Tibial nerve (tissue), 4 donors: ENCODE results near the gene AFAP1. TPM values are rescaled to one million over a fixed set of nuclear protein-coding genes. Genes with fewer than 3 reads are reported as not detected.
A peak's percentile ranks its signal among the peaks of the same experiment; 100 is the strongest.

Experiments used
- DNase-seq, 2 donors: peaks; one replicate each; pipeline ENCODE4 v3.0.0-alpha.2; 2019; ENCODE audit warnings: low spot score in 2 of 2
- H3K27ac ChIP-seq, 4 donors: fragments of 200-600 bp; sonication (generic) in 3 of 4; one replicate each; pipeline ENCODE4 v1.5.1; 2017 to 2019; ENCODE audit warnings: mild to moderate bottlenecking in 1 of 4
- H3K27me3 ChIP-seq, 2 donors: fragments of 200-600 bp; sonication (generic) in 1 of 2; one replicate each; pipeline versions ENCODE4 v1.5.1 to v1.6.0; 2017 to 2019
- H3K36me3 ChIP-seq, 3 donors: fragments of 200-600 bp; sonication (generic); one replicate each; pipeline ENCODE4 v1.5.1; 2018 to 2019
- H3K4me1 ChIP-seq, 4 donors: fragments of 200-600 bp; sonication (generic) in 3 of 4; one replicate each; pipeline ENCODE4 v1.5.1; 2017 to 2019
- H3K4me3 ChIP-seq, 4 donors: fragments of 200-600 bp; sonication (generic) in 3 of 4; one replicate each; pipeline ENCODE4 v1.5.1; 2017 to 2019; ENCODE audit warnings: mild to moderate bottlenecking in 1 of 4, moderate library complexity in 1 of 4
- H3K9me3 ChIP-seq, 4 donors: fragments of 200-600 bp; sonication (generic) in 3 of 4; one replicate each; pipeline ENCODE4 v1.5.1; 2017 to 2019
- EP300 ChIP-seq, 2 donors: sonication (generic); formaldehyde crosslinking; IDR thresholded peaks; one replicate each; pipeline ENCODE4 v1.6.1; 2017; ENCODE audit warnings: antibody characterized with exemption in 2 of 2, mild to moderate bottlenecking in 1 of 2
- POLR2A ChIP-seq, 2 donors: fragments of 450-650 bp; IDR thresholded peaks; one replicate each; pipeline ENCODE4 v1.6.1; 2017; ENCODE audit warnings: antibody characterized with exemption in 2 of 2, mild to moderate bottlenecking in 2 of 2, moderate library complexity in 2 of 2
- WGBS, 2 donors: methylation state at CpG; one replicate each; pipeline ENCODE4 v1.1.5; 2018; 5-methylcytosine and 5-hydroxymethylcytosine counted together
- total RNA-seq, 4 donors: library from RNA; depleted of rRNA; stranded (reverse); fragments of >200 nt; gene quantifications; one replicate each; pipeline ENCODE4 v1.1.0, GENCODE V29; 2016
- TF ChIP-seq, protein P1 (sequence below), 5 experiments: fragments of 200-600 bp in 3 of 5; fragments of 450-650 bp in 2 of 5; sonication (generic) in 3 of 5; IDR thresholded peaks; one replicate each; pipeline ENCODE4 v1.5.1; 2016 to 2019; ENCODE audit warnings: antibody characterized with exemption in 5 of 5, mild to moderate bottlenecking in 3 of 5, moderate library complexity in 2 of 5

The AFAP1 gene
- total RNA-seq, 4 donors from 2014 or later: 23.2 to 34.9 (median 32.1) TPM

GRCh38 chr4:7968262-7968896 is 28.7 kb upstream of the AFAP1 start:
- H3K4me3 ChIP-seq: no peak overlapping the region
- no peak for DNase-seq
- peak overlapping the region in 1 of 4 donors; percentile 40 for H3K27ac ChIP-seq
- TF ChIP-seq, protein P1, sequence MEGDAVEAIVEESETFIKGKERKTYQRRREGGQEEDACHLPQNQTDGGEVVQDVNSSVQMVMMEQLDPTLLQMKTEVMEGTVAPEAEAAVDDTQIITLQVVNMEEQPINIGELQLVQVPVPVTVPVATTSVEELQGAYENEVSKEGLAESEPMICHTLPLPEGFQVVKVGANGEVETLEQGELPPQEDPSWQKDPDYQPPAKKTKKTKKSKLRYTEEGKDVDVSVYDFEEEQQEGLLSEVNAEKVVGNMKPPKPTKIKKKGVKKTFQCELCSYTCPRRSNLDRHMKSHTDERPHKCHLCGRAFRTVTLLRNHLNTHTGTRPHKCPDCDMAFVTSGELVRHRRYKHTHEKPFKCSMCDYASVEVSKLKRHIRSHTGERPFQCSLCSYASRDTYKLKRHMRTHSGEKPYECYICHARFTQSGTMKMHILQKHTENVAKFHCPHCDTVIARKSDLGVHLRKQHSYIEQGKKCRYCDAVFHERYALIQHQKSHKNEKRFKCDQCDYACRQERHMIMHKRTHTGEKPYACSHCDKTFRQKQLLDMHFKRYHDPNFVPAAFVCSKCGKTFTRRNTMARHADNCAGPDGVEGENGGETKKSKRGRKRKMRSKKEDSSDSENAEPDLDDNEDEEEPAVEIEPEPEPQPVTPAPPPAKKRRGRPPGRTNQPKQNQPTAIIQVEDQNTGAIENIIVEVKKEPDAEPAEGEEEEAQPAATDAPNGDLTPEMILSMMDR (IDR thresholded peaks at IDR 0.05): no peak
- TF ChIP-seq EP300 (IDR thresholded peaks at IDR 0.05): peak in 1 of 2 donors; percentile 7
- no peak for TF ChIP-seq POLR2A (IDR thresholded peaks at IDR 0.05)
- no peaks in the 10 kb centered on the region for H3K27me3 ChIP-seq
- H3K4me1 ChIP-seq: peaks cover 0 to 53% (median 14%) of the 10 kb centered on the region in 4 donors
- 84 to 85% methylated on average over 16 of the region's 16 CpGs for WGBS, 2 donors
- no peaks in the 10 kb centered on the region for H3K36me3 ChIP-seq
- no peaks in the 10 kb centered on the region for H3K9me3 ChIP-seq

DNA sequence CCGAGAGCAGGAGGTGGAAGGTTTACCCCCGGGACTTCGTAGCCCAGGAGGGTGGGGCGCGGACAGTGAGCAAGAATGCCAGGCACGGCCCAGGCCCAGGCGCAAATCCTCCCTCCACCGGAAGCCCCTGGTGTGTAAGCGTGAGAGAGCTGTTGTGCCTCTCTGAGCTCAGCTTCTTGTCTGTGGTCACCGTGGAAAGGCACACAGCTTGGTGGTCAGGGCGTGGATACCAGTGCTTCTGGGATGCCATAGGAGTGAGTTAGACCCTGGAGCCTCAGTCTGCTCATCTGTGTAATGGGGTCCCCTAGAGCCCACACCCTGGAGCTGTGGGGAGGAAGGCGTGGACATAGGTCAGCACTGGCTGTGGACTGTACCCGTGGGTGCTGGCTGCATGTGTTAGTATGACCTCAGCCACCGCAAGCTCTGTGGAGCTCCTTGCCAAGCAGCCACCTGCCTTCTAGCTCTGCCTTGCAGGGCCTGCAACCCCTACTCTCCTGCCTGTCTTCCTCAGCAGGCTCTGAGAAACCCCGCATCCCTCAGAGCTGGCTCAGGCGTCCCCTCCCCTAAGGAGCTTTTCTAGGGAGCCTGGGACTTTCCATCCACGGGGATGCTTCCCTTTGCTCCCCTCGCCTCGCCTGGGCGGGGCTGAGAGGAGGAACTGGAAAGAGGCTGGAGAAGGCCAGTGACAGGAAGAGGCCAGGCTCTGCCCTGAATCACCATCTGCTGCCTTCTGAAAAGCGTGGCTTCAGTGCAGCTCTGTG is 28.0 kb upstream of the AFAP1 start:
- Histone ChIP-seq H3K36me3 (no peaks in the 10 kb centered on the region), H3K27ac (peak overlapping the region in 1 of 4 donors; percentile 40), H3K9me3 (no peaks in the 10 kb centered on the region), H3K4me1 (peaks cover 0 to 53% (median 14%) of the 10 kb centered on the region in 4 donors), H3K27me3 (no peaks in the 10 kb centered on the region), H3K4me3 (no peak overlapping the region)
- WGBS, 2 donors: 78 to 83% methylated on average over 19 to 21 of the region's 21 CpGs
- no peak for TF ChIP-seq POLR2A (IDR thresholded peaks at IDR 0.05)
- TF ChIP-seq, protein P1 (IDR thresholded peaks at IDR 0.05): no peak
- no peak for TF ChIP-seq EP300 (IDR thresholded peaks at IDR 0.05)
- no peak for DNase-seq

- no peak for DNase-seq
- H3K27ac ChIP-seq: no peak overlapping the region
These were observed 27.4 kb upstream of the AFAP1 start for GRCh38 chr4:7967063-7967440.

DNA sequence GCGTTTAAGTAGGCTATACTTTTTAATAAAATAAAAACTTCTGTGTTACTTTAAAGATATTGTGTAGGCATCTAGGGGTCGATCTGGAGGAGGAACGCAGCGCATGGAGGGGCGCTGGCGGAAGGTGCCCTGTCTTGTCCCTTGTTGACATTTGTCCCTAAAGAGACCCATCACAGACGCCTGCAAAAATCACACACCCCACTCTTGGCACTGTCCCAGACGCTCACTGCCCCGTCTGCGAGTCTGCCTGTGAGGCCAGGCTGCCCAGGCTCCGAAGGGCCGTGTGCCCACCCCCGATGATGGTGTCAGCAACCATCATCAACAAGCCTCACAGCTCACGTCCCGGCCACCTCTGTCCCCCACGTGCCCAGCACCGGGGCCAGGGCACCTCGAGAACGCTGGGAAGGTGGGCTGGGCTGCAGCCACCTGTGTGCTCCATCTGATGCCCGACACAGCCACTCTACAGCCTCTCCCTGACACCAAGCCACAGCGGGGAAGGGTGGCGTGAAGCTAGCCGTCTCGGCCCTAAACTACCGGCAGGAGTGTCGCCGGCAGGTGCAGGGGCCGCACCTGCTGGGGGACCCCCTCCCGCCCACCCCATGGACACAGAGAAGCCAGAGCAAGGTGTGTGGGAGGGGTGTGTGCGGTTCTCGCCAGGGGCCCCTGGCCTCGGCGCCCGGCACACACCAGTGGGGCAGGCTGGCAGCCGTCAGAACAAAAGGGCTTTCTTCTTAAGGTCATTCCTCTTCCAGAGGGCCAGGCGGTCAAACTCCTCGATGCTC is 26.8 kb upstream of the AFAP1 start:
- no peak for DNase-seq
- Histone ChIP-seq H3K27ac (no peak overlapping the region), H3K36me3 (no peaks in the 10 kb centered on the region), H3K27me3 (no peaks in the 10 kb centered on the region), H3K9me3 (no peaks in the 10 kb centered on the region), H3K4me3 (no peak overlapping the region), H3K4me1 (peaks cover 0 to 51% (median 14%) of the 10 kb centered on the region in 4 donors)
- TF ChIP-seq, protein P1 (IDR thresholded peaks at IDR 0.05): no peak
- TF ChIP-seq POLR2A (IDR thresholded peaks at IDR 0.05) (no peak), EP300 (IDR thresholded peaks at IDR 0.05) (no peak)
- WGBS, 2 donors: 59 to 71% methylated on average over 24 of the region's 37 CpGs

More at GRCh38 chr4:7967063-7967440, 27.4 kb upstream of the AFAP1 start:
- Histone ChIP-seq H3K36me3 (no peaks in the 10 kb centered on the region), H3K4me1 (peaks cover 0 to 53% (median 14%) of the 10 kb centered on the region in 4 donors), H3K4me3 (no peak overlapping the region), H3K27me3 (no peaks in the 10 kb centered on the region), H3K9me3 (no peaks in the 10 kb centered on the region)
- WGBS, 2 donors: 45 to 48% methylated on average over 8 to 9 of the region's 9 CpGs
- TF ChIP-seq, protein P1 (IDR thresholded peaks at IDR 0.05): no peak
- TF ChIP-seq EP300 (IDR thresholded peaks at IDR 0.05) (no peak), POLR2A (IDR thresholded peaks at IDR 0.05) (no peak)
